ENCODE measurements around the gene PCDHB14. TPM values are rescaled to one million over a fixed set of nuclear protein-coding genes. Genes with fewer than 3 reads are reported as not detected.
"Not testable (repeated sequence)": the region's sequence is repeated elsewhere in the genome, so short reads cannot be mapped to it uniquely, and the experiment has no call there.

PCDHB14 gene
- total RNA-seq, 1 experiment from 2014 or later: 2.6 TPM

DNA sequence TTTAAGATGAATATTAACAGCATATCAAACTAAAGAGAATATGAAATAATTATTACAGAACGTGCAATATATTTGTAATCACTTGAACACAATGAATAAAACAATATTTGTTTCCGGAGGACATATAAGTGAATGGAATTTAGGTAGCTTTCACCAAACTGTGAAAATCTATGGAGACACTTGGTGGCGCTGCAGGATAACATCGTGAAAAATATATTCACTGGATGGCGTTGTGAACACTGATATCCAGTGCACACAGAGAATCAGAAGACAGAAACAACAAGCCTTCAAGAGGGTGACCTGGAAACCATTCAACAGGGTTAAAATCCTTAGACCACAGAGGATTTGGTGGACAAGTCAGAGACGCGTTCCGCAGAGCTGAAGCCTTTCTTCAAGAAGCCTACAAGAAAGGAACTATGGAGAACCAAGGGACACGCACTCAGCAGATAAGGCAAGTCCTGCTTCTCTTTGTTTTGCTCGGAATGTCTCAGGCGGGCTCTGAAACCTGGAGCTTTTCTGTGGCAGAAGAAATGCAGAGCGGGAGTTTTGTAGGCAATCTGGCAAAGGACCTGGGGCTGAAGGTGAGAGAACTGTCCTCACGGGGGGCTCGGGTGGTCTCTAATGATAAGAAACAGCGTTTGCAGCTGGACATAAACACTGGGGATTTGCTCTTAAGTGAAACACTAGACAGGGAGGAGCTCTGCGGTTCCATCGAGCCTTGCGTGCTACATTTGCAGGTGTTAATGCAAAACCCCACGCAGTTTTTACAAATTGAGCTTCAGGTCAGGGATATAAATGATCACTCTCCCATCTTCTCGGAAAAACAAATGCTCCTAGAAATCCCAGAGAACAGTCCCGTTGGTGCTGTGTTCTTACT is 23.5 kb upstream of the PCDHB14 start, which contains the start of gene PCDHB11:
PCDHB11 (plus strand) TSS at position 269 of the 877 bp plus-strand sequence; CDS start at position 417, 148 bp downstream.
- CTCF ChIA-PET: interaction anchor here (0.6 to 2.4 kb wide), 44 partner anchors 9 to 368 kb away, joined by 3 to 29 read pairs (median 5); partner anchors contain the start of genes PCDHAC1, PCDHB12, PCDHB13 and PCDHB14
- DNase-seq (ENCODE audit: low spot score) (no peak), ATAC-seq (peak; percentile 67)
- TF ChIP-seq, protein P1, sequence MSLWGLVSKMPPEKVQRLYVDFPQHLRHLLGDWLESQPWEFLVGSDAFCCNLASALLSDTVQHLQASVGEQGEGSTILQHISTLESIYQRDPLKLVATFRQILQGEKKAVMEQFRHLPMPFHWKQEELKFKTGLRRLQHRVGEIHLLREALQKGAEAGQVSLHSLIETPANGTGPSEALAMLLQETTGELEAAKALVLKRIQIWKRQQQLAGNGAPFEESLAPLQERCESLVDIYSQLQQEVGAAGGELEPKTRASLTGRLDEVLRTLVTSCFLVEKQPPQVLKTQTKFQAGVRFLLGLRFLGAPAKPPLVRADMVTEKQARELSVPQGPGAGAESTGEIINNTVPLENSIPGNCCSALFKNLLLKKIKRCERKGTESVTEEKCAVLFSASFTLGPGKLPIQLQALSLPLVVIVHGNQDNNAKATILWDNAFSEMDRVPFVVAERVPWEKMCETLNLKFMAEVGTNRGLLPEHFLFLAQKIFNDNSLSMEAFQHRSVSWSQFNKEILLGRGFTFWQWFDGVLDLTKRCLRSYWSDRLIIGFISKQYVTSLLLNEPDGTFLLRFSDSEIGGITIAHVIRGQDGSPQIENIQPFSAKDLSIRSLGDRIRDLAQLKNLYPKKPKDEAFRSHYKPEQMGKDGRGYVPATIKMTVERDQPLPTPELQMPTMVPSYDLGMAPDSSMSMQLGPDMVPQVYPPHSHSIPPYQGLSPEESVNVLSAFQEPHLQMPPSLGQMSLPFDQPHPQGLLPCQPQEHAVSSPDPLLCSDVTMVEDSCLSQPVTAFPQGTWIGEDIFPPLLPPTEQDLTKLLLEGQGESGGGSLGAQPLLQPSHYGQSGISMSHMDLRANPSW (CRISPR knock-in tag; conservative IDR thresholded peaks at IDR 0.05; ENCODE audit: low read depth): no peak
- TF ChIP-seq, protein P2, sequence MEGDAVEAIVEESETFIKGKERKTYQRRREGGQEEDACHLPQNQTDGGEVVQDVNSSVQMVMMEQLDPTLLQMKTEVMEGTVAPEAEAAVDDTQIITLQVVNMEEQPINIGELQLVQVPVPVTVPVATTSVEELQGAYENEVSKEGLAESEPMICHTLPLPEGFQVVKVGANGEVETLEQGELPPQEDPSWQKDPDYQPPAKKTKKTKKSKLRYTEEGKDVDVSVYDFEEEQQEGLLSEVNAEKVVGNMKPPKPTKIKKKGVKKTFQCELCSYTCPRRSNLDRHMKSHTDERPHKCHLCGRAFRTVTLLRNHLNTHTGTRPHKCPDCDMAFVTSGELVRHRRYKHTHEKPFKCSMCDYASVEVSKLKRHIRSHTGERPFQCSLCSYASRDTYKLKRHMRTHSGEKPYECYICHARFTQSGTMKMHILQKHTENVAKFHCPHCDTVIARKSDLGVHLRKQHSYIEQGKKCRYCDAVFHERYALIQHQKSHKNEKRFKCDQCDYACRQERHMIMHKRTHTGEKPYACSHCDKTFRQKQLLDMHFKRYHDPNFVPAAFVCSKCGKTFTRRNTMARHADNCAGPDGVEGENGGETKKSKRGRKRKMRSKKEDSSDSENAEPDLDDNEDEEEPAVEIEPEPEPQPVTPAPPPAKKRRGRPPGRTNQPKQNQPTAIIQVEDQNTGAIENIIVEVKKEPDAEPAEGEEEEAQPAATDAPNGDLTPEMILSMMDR (IDR thresholded peaks at IDR 0.05): peak; percentile 32; the same call in 1 of the 2 replicates
- POLR2A ChIA-PET: no interaction called here
- Mint-ChIP-seq H3K4me3 (peak within 1 kb of the TSS; percentile 24), H3K4me1 (peaks cover 7% of the 10 kb centered on the region), H3K27me3 (ENCODE audit: low read depth) (no peaks in the 10 kb centered on the region; the same call in 1 of the 2 replicates), H3K9me3 (peaks cover 27% of the 10 kb centered on the region), H3K36me3 (peaks cover 19% of the 10 kb centered on the region), H3K27ac (no peak within 1 kb of the TSS)

DNA sequence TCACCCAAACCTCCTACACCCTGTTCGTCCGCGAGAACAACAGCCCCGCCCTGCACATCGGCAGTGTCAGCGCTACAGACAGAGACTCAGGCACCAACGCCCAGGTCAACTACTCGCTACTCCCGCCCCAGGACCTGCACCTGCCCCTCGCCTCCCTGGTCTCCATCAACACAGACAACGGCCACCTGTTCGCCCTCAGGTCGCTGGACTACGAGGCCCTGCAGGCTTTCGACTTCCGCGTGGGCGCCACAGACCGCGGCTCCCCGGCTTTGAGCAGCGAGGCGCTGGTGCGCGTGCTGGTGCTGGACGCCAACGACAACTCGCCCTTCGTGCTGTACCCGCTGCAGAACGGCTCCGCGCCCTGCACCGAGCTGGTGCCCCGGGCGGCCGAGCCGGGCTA is 22.0 kb upstream of the PCDHB14 start:
- H3K4me3 Mint-ChIP-seq; POLR2A ChIA-PET; H3K4me1 Mint-ChIP-seq; DNase-seq (ENCODE audit: low spot score); H3K27ac Mint-ChIP-seq; ATAC-seq; H3K27me3 Mint-ChIP-seq (ENCODE audit: low read depth): not testable (repeated sequence)
- H3K9me3 Mint-ChIP-seq: peaks cover 21% of the 10 kb centered on the region
- peaks cover 17% of the 10 kb centered on the region for H3K36me3 Mint-ChIP-seq
- CTCF ChIA-PET: interaction anchor here (1.0 kb wide), 1 partner anchor 19 kb away, joined by 4 read pairs; the partner anchor contains the start of gene PCDHB16

DNA sequence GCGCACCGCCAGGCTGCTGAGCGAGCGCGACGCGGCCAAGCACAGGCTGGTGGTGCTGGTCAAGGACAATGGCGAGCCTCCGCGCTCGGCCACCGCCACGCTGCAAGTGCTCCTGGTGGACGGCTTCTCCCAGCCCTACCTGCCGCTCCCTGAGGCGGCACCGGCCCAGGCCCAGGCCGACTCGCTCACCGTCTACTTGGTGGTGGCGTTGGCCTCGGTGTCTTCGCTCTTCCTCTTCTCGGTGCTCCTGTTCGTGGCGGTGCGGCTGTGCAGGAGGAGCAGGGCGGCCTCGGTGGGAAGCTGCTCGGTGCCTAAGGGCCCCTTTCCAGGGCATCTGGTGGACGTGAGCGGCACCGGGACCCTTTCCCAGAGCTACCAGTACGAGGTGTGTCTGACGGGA is 21.5 kb upstream of the PCDHB14 start:
- DNase-seq (ENCODE audit: low spot score); H3K4me3 Mint-ChIP-seq; ATAC-seq; POLR2A ChIA-PET; H3K27me3 Mint-ChIP-seq (ENCODE audit: low read depth); H3K4me1 Mint-ChIP-seq; H3K27ac Mint-ChIP-seq: not testable (repeated sequence)
- H3K36me3 Mint-ChIP-seq: peaks cover 12% of the 10 kb centered on the region
- H3K9me3 Mint-ChIP-seq: peaks cover 15% of the 10 kb centered on the region
- CTCF ChIA-PET: interaction anchor here (0.8 to 3.8 kb wide), 5 partner anchors 19 to 52 kb away, joined by 3 to 12 read pairs (median 4); partner anchors contain the start of genes PCDHB14, PCDHB15, PCDHB16 and PCDHB6

DNA sequence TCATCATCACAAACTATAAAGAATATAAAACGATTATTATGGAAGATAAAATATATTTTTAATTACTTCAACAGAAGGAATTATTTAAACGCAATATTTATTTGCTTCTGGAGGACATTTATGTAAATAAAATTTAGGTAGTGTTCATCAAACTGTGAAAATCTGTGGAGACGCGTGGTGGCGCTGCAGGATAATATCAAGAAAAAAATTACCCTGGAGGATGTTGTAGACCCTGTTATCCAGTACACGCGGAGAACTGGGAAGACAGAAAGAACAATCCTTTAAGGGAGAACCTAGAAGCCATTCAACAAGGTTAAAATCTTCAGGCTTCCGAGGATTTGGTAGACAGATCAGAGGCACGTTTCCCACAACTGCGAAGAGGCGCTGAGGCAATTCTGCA is 14.7 kb upstream of the PCDHB14 start, which contains the start of gene PCDHB12:
PCDHB12 (plus strand) TSS at position 242 of the 400 bp plus-strand sequence. CDS start 189 bp downstream, outside the sequence.
- H3K4me3 Mint-ChIP-seq: peak within 1 kb of the TSS; percentile 72
- ATAC-seq: peak; percentile 73
- ChIA-PET POLR2A (interaction anchor here (0.6 kb wide), 1 partner anchor 274 kb away, joined by 4 read pairs; no protein-coding TSS in a partner anchor), CTCF (interaction anchor here (0.7 to 2.6 kb wide), 27 partner anchors 9 to 384 kb away, joined by 3 to 18 read pairs (median 5); partner anchors contain the start of genes PCDHB10, PCDHB11, PCDHB14 and PCDHB15)
- H3K36me3 Mint-ChIP-seq: peaks cover 7% of the 10 kb centered on the region
- peaks cover 3% of the 10 kb centered on the region for H3K27me3 Mint-ChIP-seq (ENCODE audit: low read depth)
- peaks cover 7% of the 10 kb centered on the region; the same call in 1 of the 2 replicates for H3K9me3 Mint-ChIP-seq
- H3K4me1 Mint-ChIP-seq: peaks cover 4% of the 10 kb centered on the region
- TF ChIP-seq, protein P2 (IDR thresholded peaks at IDR 0.05): 0 out of 2 replicates have a peak, but pooled peaks have one; percentile 27
- TF ChIP-seq, protein P3, sequence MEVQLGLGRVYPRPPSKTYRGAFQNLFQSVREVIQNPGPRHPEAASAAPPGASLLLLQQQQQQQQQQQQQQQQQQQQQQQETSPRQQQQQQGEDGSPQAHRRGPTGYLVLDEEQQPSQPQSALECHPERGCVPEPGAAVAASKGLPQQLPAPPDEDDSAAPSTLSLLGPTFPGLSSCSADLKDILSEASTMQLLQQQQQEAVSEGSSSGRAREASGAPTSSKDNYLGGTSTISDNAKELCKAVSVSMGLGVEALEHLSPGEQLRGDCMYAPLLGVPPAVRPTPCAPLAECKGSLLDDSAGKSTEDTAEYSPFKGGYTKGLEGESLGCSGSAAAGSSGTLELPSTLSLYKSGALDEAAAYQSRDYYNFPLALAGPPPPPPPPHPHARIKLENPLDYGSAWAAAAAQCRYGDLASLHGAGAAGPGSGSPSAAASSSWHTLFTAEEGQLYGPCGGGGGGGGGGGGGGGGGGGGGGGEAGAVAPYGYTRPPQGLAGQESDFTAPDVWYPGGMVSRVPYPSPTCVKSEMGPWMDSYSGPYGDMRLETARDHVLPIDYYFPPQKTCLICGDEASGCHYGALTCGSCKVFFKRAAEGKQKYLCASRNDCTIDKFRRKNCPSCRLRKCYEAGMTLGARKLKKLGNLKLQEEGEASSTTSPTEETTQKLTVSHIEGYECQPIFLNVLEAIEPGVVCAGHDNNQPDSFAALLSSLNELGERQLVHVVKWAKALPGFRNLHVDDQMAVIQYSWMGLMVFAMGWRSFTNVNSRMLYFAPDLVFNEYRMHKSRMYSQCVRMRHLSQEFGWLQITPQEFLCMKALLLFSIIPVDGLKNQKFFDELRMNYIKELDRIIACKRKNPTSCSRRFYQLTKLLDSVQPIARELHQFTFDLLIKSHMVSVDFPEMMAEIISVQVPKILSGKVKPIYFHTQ (CRISPR knock-in tag; IDR thresholded peaks at IDR 0.05): no peak
- no peak for TF ChIP-seq SOX15 (CRISPR knock-in tag; IDR thresholded peaks at IDR 0.05)
- peak; percentile 54 for DNase-seq (ENCODE audit: low spot score)
- no peak within 1 kb of the TSS for H3K27ac Mint-ChIP-seq

DNA sequence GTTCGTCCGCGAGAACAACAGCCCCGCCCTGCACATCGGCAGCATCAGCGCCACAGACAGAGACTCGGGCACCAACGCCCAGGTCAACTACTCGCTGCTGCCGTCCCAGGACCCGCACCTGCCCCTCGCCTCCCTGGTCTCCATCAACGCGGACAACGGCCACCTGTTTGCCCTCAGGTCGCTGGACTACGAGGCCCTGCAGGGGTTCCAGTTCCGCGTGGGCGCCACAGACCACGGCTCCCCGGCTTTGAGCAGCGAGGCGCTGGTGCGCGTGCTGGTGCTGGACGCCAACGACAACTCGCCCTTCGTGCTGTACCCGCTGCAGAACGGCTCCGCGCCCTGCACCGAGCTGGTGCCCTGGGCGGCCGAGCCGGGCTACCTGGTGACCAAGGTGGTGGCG is 12.9 kb upstream of the PCDHB14 start:
- H3K9me3 Mint-ChIP-seq: peaks cover 16% of the 10 kb centered on the region
- H3K27ac Mint-ChIP-seq; H3K4me3 Mint-ChIP-seq; POLR2A ChIA-PET; CTCF ChIA-PET; H3K27me3 Mint-ChIP-seq (ENCODE audit: low read depth); H3K4me1 Mint-ChIP-seq; DNase-seq (ENCODE audit: low spot score); ATAC-seq: not testable (repeated sequence)
- peaks cover 16% of the 10 kb centered on the region for H3K36me3 Mint-ChIP-seq

DNA sequence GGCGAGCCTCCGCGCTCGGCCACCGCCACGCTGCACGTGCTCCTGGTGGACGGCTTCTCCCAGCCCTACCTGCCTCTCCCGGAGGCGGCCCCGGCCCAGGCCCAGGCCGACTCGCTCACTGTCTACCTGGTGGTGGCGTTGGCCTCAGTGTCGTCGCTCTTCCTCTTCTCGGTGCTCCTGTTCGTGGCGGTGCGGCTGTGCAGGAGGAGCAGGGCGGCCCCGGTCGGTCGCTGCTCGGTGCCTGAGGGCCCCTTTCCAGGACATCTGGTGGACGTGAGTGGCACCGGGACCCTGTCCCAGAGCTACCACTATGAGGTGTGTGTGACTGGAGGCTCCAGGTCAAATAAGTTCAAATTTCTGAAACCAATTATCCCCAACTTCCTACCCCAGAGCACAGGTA is 12.3 kb upstream of the PCDHB14 start:
- H3K9me3 Mint-ChIP-seq: peaks cover 18% of the 10 kb centered on the region
- DNase-seq (ENCODE audit: low spot score); POLR2A ChIA-PET; ATAC-seq; H3K4me1 Mint-ChIP-seq; H3K4me3 Mint-ChIP-seq; CTCF ChIA-PET; H3K27me3 Mint-ChIP-seq (ENCODE audit: low read depth); H3K27ac Mint-ChIP-seq: not testable (repeated sequence)
- H3K36me3 Mint-ChIP-seq: peaks cover 18% of the 10 kb centered on the region

Data from WTC11 (cell line).